SU-DHL-6 (cell line): Measurements from ENCODE around the gene NEU2.

Experiments used
- H2AFZ ChIP-seq: fragments of 200-600 bp; sonication (generic); 2 replicates; pipeline ENCODE4 v1.6.1; 2014; ENCODE audit warnings: low read depth, mild to moderate bottlenecking, moderate library complexity, mixed read lengths, antibody characterized with exemption, low read length; ENCODE audit not compliant: severe bottlenecking
- H3F3A ChIP-seq: fragments of 200-600 bp; shearing (Covaris generic); 2 replicates; pipeline ENCODE4 v1.6.0; 2016; ENCODE audit warnings: antibody characterized with exemption, mild to moderate bottlenecking; ENCODE audit not compliant: insufficient read depth
- H3K27ac ChIP-seq: fragments of 200-600 bp; sonication (generic); 2 replicates; pipeline ENCODE4 v1.5.1; 2016; ENCODE audit warnings: low read depth, mild to moderate bottlenecking, low read length, moderate library complexity, mixed read lengths
- H3K27me3 ChIP-seq: fragments of 200-600 bp; sonication (generic), shearing (Covaris generic); 2 replicates; pipeline ENCODE4 v1.6.0; 2014; ENCODE audit warnings: mild to moderate bottlenecking, low read length
- H3K36me3 ChIP-seq: fragments of 200-600 bp; sonication (generic); 2 replicates; pipeline ENCODE4 v1.6.1; 2014; ENCODE audit warnings: mild to moderate bottlenecking, low read length, mixed read lengths
- H3K4me2 ChIP-seq: fragments of 300-600, 200-600 bp; shearing (Covaris generic), sonication (generic); 2 replicates; pipeline ENCODE4 v1.6.0; 2014; ENCODE audit warnings: low read length, low read depth, mild to moderate bottlenecking; ENCODE audit not compliant: poor library complexity, severe bottlenecking
- H3K4me3 ChIP-seq: fragments of 200-600 bp; sonication (generic); 2 replicates; pipeline ENCODE4 v1.5.1; 2014; ENCODE audit warnings: antibody characterized with exemption, low read length, mild to moderate bottlenecking, mixed read lengths; ENCODE audit not compliant: insufficient read depth, poor library complexity, severe bottlenecking
- H3K79me2 ChIP-seq: fragments of 200-600 bp; sonication (generic); 2 replicates; pipeline ENCODE4 v1.6.1; 2014; ENCODE audit warnings: mild to moderate bottlenecking, low read length, moderate library complexity; ENCODE audit not compliant: insufficient read depth
- H3K9ac ChIP-seq: fragments of 200-600 bp; sonication (generic); 2 replicates; pipeline ENCODE4 v1.7.0; 2014; ENCODE audit warnings: mild to moderate bottlenecking, low read length
- H3K9me2 ChIP-seq: fragments of 200-600 bp; sonication (generic); replicated peaks from 2 replicates; pipeline ENCODE4 v1.6.1; 2014; ENCODE audit warnings: low read length; ENCODE audit not compliant: insufficient read depth
- H3K9me3 ChIP-seq: fragments of 200-600 bp; sonication (generic); 2 replicates; pipeline ENCODE4 v1.6.1; 2014; ENCODE audit warnings: low read length, mixed read lengths; ENCODE audit not compliant: insufficient read depth
- H4K20me1 ChIP-seq: fragments of 200-600 bp; sonication (generic); 2 replicates; pipeline ENCODE4 v1.6.1; 2014; ENCODE audit warnings: low read depth, mild to moderate bottlenecking, antibody characterized with exemption, low read length, moderate library complexity, mixed read lengths
- CTCF ChIP-seq: fragments of 200-600 bp; sonication (generic); IDR thresholded peaks from one replicate; pipeline ENCODE4 v1.5.1; 2017; ENCODE audit warnings: antibody characterized with exemption, mild to moderate bottlenecking, low read length, moderate library complexity; ENCODE audit not compliant: insufficient read depth, poor library complexity, severe bottlenecking
- EZH2phosphoT487 ChIP-seq: fragments of 200-600 bp; sonication (generic), shearing (Covaris generic); conservative IDR thresholded peaks from 2 replicates; pipeline ENCODE4 v1.6.1; 2018; ENCODE audit warnings: mild to moderate bottlenecking, antibody characterized with exemption, low read length, moderate library complexity, mixed read lengths

The NEU2 gene

GRCh38 chr2:233075141-233075965 is 42.9 kb downstream of the NEU2 start:
- H3K79me2 ChIP-seq: peaks cover 61% of the 10 kb centered on the region
- peaks cover 18% of the 10 kb centered on the region for H3K36me3 ChIP-seq
- H4K20me1 ChIP-seq: no peaks in the 10 kb centered on the region
- H3F3A ChIP-seq: peaks cover 77% of the 10 kb centered on the region
- no peaks in the 10 kb centered on the region for H3K9me3 ChIP-seq
- H3K4me3 ChIP-seq: peak overlapping the region; percentile 0
- peak overlapping the region; percentile 55 for H3K9ac ChIP-seq
- TF ChIP-seq EZH2phosphoT487 (no peak), CTCF (no peak)
- no peaks in the 10 kb centered on the region for H3K9me2 ChIP-seq
- H3K27ac ChIP-seq: peak overlapping the region; percentile 97
- H2AFZ ChIP-seq: no peak overlapping the region
- no peaks in the 10 kb centered on the region for H3K27me3 ChIP-seq
- H3K4me2 ChIP-seq: peak overlapping the region; percentile 81

- H3K4me3 ChIP-seq: peak overlapping the region; percentile 21
- TF ChIP-seq CTCF: no peak
- TF ChIP-seq EZH2phosphoT487: no peak
- no peaks in the 10 kb centered on the region for H3K9me3 ChIP-seq
Observed at GRCh38 chr2:233075966-233076339, 43.5 kb downstream of the NEU2 start.

GRCh38 chr2:233076749-233077148 is 44.3 kb downstream of the NEU2 start:
- H3K4me2 ChIP-seq: peak overlapping the region; percentile 81
- peaks cover 89% of the 10 kb centered on the region for H3F3A ChIP-seq
- peak overlapping the region; percentile 1 for H3K4me3 ChIP-seq
- peaks cover 50% of the 10 kb centered on the region for H3K79me2 ChIP-seq
- no peak overlapping the region for H2AFZ ChIP-seq
- no peaks in the 10 kb centered on the region for H4K20me1 ChIP-seq
- TF ChIP-seq CTCF: no peak
- no peak for TF ChIP-seq EZH2phosphoT487
- no peaks in the 10 kb centered on the region for H3K27me3 ChIP-seq
- peak overlapping the region; percentile 97 for H3K27ac ChIP-seq
- no peaks in the 10 kb centered on the region for H3K9me3 ChIP-seq
- H3K36me3 ChIP-seq: peaks cover 11% of the 10 kb centered on the region
- H3K9ac ChIP-seq: peak overlapping the region; percentile 55
- no peaks in the 10 kb centered on the region for H3K9me2 ChIP-seq

More at GRCh38 chr2:233075966-233076339, 43.5 kb downstream of the NEU2 start:
- Histone ChIP-seq H3K79me2 (peaks cover 55% of the 10 kb centered on the region), H2AFZ (no peak overlapping the region), H3K9me2 (no peaks in the 10 kb centered on the region), H3K27ac (peak overlapping the region; percentile 97), H3F3A (peaks cover 83% of the 10 kb centered on the region), H4K20me1 (no peaks in the 10 kb centered on the region), H3K4me2 (peak overlapping the region; percentile 81), H3K9ac (peak overlapping the region; percentile 55), H3K27me3 (no peaks in the 10 kb centered on the region), H3K36me3 (peaks cover 18% of the 10 kb centered on the region)
